Measurements from ENCODE around the gene LTA. TPM values are rescaled to one million over a fixed set of nuclear protein-coding genes. Genes with fewer than 3 reads are reported as not detected.

The LTA gene
- polyA plus RNA-seq, 1 donor = 0.96 TPM

Other genes starting within 250 kb of the LTA start
- gene HLA-B, start 215.1 kb upstream of the LTA start, polyA plus RNA-seq = 353 TPM
- 4.2 TPM for gene MICA, start 168.7 kb upstream of the LTA start, polyA plus RNA-seq
- gene MICB, start 74.1 kb upstream of the LTA start, polyA plus RNA-seq = 0.73 TPM
- gene MCCD1, start 43.3 kb upstream of the LTA start, polyA plus RNA-seq = not detected
- gene DDX39B, start 30.3 kb upstream of the LTA start, polyA plus RNA-seq = 499 TPM
- gene ATP6V1G2, start 25.7 kb upstream of the LTA start, polyA plus RNA-seq = 9.1 TPM
- 23.4 TPM for gene NFKBIL1, start 24.7 kb upstream of the LTA start, polyA plus RNA-seq
- gene TNF, start 3.3 kb downstream of the LTA start, polyA plus RNA-seq = 1.5 TPM
- 20.1 TPM for gene LTB, start 10.1 kb downstream of the LTA start, polyA plus RNA-seq
- 19.8 TPM for gene LST1, start 14.0 kb downstream of the LTA start, polyA plus RNA-seq
- gene NCR3, start 20.7 kb downstream of the LTA start, polyA plus RNA-seq = 1.7 TPM
- gene AIF1, start 42.9 kb downstream of the LTA start, polyA plus RNA-seq = 57.1 TPM
- gene PRRC2A, start 48.4 kb downstream of the LTA start, polyA plus RNA-seq = 122 TPM
- gene BAG6, start 80.4 kb downstream of the LTA start, polyA plus RNA-seq = 220 TPM
- 14.1 TPM for gene APOM, start 83.6 kb downstream of the LTA start, polyA plus RNA-seq
- gene C6orf47, start 88.5 kb downstream of the LTA start, polyA plus RNA-seq = 21.5 TPM
- 21.4 TPM for gene GPANK1, start 92.7 kb downstream of the LTA start, polyA plus RNA-seq
- gene CSNK2B, start 93.8 kb downstream of the LTA start, polyA plus RNA-seq = 196 TPM
- gene LY6G5B, start 97.7 kb downstream of the LTA start, polyA plus RNA-seq = 18.7 TPM
- 2.6 TPM for gene LY6G5C, start 108.8 kb downstream of the LTA start, polyA plus RNA-seq
- 62.5 TPM for gene ABHD16A, start 131.0 kb downstream of the LTA start, polyA plus RNA-seq
- 0.07 TPM for gene LY6G6F, start 134.6 kb downstream of the LTA start, polyA plus RNA-seq
- 0.19 TPM for gene LY6G6D, start 143.1 kb downstream of the LTA start, polyA plus RNA-seq
- 0.25 TPM for gene LY6G6C, start 149.5 kb downstream of the LTA start, polyA plus RNA-seq
- 0.88 TPM for gene MPIG6B, start 151.1 kb downstream of the LTA start, polyA plus RNA-seq
- gene DDAH2, start 157.0 kb downstream of the LTA start, polyA plus RNA-seq = 82.6 TPM
- gene CLIC1, start 164.2 kb downstream of the LTA start, polyA plus RNA-seq = 486 TPM
- gene MSH5, start 167.7 kb downstream of the LTA start, polyA plus RNA-seq = 51.0 TPM
- 15.0 TPM for gene SAPCD1, start 190.4 kb downstream of the LTA start, polyA plus RNA-seq
- gene VWA7, start 205.0 kb downstream of the LTA start, polyA plus RNA-seq = 10.1 TPM
- gene VARS1, start 223.5 kb downstream of the LTA start, polyA plus RNA-seq = 34.2 TPM
- 51.4 TPM for gene LSM2, start 234.7 kb downstream of the LTA start, polyA plus RNA-seq
- gene HSPA1L, start 243.0 kb downstream of the LTA start, polyA plus RNA-seq = 2.8 TPM
- gene HSPA1A, start 243.3 kb downstream of the LTA start, polyA plus RNA-seq = 115 TPM

Data from large intestine (tissue), 1 donor.